ENCODE measurements around the gene SYP.
A peak's percentile ranks its signal among the peaks of the same experiment; 100 is the strongest.
"Not testable (repeated sequence)": the region's sequence is repeated elsewhere in the genome, so short reads cannot be mapped to it uniquely, and the experiment has no call there.

The SYP gene

GRCh38 chrX:49176421-49177326 is 23.3 kb downstream of the SYP start:
- TF ChIP-seq CTCF (IDR thresholded peaks at IDR 0.05; ENCODE audit: low read depth, low read length), result no peak
- H3K4me3 ChIP-seq (ENCODE audit: low read depth, low read length), result no peak overlapping the region

- TF ChIP-seq CTCF (IDR thresholded peaks at IDR 0.05; ENCODE audit: low read depth, low read length), result no peak
- no peak overlapping the region for H3K4me3 ChIP-seq (ENCODE audit: low read depth, low read length)
Observed at GRCh38 chrX:49175435-49176274, 24.3 kb downstream of the SYP start.

GRCh38 chrX:49174723-49175122 is 25.3 kb downstream of the SYP start:
- no peak overlapping the region for H3K4me3 ChIP-seq (ENCODE audit: low read depth, low read length)
- no peak for TF ChIP-seq CTCF (IDR thresholded peaks at IDR 0.05; ENCODE audit: low read depth, low read length)

GRCh38 chrX:49173544-49173943 is 26.4 kb downstream of the SYP start:
- not testable (repeated sequence) for H3K4me3 ChIP-seq (ENCODE audit: low read depth, low read length)

GRCh38 chrX:49172280-49172780 is 27.7 kb downstream of the SYP start:
- H3K4me3 ChIP-seq (ENCODE audit: low read depth, low read length), result peak overlapping the region; percentile 69
- TF ChIP-seq CTCF (IDR thresholded peaks at IDR 0.05; ENCODE audit: low read depth, low read length), result no peak

- TF ChIP-seq CTCF (IDR thresholded peaks at IDR 0.05; ENCODE audit: low read depth, low read length), result no peak
- H3K4me3 ChIP-seq (ENCODE audit: low read depth, low read length), result peak within 1 kb of the TSS; percentile 69
Observed at GRCh38 chrX:49171752-49172279, 28.2 kb downstream of the SYP start, which contains the start of gene PLP2. PLP2 (plus strand) TSS chrX:49171898; CDS start chrX:49172001, 103 bp downstream.

- TF ChIP-seq CTCF (IDR thresholded peaks at IDR 0.05; ENCODE audit: low read depth, low read length), result no peak
- peak overlapping the region; percentile 48 for H3K4me3 ChIP-seq (ENCODE audit: low read depth, low read length)
Observed at GRCh38 chrX:49167740-49168108, 32.3 kb downstream of the SYP start.
